ENCODE data around the gene TNKS2.

The TNKS2 gene

DNA sequence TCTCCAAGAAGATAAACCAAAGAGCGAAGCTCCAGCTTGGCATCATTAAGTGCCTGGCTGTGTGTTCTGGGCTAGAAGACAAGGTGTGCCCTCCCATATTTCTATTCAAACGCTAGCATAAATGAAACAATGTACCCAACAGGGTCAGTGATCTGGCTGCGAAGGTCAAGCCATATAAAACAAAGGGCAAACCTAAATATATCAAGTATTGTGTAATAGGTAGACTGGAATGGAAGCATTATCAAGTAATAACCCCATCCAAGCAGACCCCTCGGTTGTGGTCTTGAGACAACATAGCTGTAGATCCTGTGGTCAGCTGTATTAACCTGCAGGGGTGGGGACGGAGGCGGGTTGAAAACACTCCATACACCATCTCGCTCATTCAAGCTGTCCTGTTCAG lies 31.6 kb upstream of the TNKS2 start:
- TF ChIP-seq, protein P1, sequence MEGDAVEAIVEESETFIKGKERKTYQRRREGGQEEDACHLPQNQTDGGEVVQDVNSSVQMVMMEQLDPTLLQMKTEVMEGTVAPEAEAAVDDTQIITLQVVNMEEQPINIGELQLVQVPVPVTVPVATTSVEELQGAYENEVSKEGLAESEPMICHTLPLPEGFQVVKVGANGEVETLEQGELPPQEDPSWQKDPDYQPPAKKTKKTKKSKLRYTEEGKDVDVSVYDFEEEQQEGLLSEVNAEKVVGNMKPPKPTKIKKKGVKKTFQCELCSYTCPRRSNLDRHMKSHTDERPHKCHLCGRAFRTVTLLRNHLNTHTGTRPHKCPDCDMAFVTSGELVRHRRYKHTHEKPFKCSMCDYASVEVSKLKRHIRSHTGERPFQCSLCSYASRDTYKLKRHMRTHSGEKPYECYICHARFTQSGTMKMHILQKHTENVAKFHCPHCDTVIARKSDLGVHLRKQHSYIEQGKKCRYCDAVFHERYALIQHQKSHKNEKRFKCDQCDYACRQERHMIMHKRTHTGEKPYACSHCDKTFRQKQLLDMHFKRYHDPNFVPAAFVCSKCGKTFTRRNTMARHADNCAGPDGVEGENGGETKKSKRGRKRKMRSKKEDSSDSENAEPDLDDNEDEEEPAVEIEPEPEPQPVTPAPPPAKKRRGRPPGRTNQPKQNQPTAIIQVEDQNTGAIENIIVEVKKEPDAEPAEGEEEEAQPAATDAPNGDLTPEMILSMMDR (IDR thresholded peaks at IDR 0.05), result no peak
- no peak for DNase-seq (ENCODE audit: low spot score)
- Histone ChIP-seq H3K27ac (no peak overlapping the region), H3K4me3 (no peak overlapping the region)

DNA sequence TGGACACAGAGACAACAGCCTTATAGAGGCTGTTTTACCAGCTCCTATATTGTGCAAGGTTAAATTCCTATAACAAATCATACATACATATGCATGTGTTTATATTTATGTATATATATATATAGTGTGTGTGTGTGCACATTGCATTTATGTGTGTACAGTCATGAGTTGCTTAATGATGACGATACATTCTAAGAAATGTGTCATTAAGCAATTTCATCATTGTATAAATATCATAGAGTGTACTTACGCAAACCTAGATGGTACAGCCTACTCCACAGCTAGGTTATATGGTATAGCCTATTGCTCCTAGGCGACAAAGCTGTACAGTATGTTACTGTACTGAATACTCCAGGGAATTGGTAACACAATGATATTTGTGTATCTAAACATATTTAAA lies 30.1 kb upstream of the TNKS2 start:
- TF ChIP-seq, protein P1 (IDR thresholded peaks at IDR 0.05), result no peak

DNA sequence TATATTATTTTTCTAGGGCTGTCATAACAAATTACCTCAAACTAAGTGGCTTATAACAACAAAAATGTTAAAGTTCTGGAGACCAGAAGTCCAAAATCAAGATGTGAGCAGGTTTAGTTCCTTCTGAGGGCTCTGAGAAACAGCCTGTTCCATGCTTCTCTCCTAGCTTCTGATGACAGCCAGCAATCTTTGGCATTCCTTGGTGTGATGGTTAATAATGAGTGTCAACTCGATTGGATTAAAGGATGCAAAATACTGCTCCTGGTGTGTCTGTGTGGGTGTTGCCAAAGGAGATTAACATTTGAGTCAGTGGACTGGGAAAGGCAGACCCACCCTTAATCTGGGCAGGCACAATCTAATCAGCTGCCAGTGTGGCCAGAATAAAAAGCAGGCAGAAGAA lies 26.3 kb upstream of the TNKS2 start:
- no peak overlapping the region for H3K4me3 ChIP-seq
- TF ChIP-seq, protein P1 (IDR thresholded peaks at IDR 0.05), result no peak
- H3K27ac ChIP-seq, result no peak overlapping the region
- DNase-seq (ENCODE audit: low spot score), result no peak

More for the DNA sequence above, 30.1 kb upstream of the TNKS2 start:
- DNase-seq (ENCODE audit: low spot score), result no peak
- Histone ChIP-seq H3K27ac (no peak overlapping the region), H3K4me3 (no peak overlapping the region)

DNA sequence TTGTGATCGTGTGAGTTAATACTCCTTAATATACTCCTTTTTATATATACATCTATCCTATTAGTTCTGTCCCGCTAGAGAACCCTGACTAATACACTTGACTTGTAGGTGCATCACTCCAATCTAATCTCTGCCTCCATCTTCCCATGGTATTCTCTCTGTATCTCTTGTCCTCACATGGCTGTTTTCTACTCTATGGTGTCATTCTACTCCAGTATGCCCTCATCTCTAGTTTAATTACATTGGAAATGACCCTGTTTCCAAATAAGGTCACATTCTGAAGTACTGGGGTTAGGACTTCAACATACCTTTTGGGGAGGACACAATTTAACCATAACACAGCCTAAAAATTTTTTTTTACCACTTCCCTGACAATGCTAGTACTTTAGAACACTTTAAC lies 25.8 kb upstream of the TNKS2 start:
- Histone ChIP-seq H3K4me3 (no peak overlapping the region), H3K27ac (no peak overlapping the region)
- no peak for DNase-seq (ENCODE audit: low spot score)
- TF ChIP-seq, protein P1 (IDR thresholded peaks at IDR 0.05), result no peak

DNA sequence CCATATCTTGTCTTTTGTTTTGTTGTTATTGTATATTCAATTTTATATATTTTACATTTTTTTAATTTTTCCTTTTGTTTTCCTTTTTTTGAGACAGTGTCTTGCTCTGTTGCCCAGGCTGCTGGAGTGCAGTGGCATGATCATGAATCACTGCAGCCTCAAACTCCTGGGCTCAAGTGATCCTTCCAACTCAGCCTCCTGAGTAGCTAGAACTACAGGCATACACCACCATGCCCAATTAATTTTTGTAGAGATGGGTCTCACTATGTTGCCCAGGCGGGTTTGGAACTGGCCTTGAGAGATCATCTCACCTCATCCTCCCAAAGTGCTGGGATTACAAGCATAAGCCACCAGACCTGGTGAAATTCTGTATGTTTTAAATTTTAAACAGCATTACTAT lies 25.4 kb upstream of the TNKS2 start:
- Histone ChIP-seq H3K27ac (no peak overlapping the region), H3K4me3 (no peak overlapping the region)
- TF ChIP-seq, protein P1 (IDR thresholded peaks at IDR 0.05), result no peak
- DNase-seq (ENCODE audit: low spot score), result no peak

DNA sequence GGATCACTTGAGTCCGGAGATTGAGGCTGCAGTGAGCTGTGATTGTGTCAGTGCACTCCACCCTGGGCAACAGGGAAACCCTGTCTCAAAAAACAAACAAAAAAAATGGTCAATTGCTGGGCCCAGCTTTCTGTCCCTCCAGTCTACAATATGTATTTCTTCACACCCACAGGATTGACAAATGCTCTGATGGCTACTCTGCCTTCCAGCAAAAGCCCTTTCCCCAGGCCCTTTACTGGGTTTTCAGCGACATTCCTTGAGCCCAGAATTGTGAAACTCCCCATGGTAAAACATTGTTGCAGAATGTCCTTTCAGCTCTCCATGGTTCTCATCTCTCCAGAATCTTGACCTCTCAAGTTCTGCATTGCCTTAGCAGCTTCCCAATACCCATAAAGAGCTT lies 23.7 kb upstream of the TNKS2 start:
- no peak overlapping the region for H3K27ac ChIP-seq
- no peak overlapping the region for H3K4me3 ChIP-seq
- DNase-seq (ENCODE audit: low spot score), result no peak
- TF ChIP-seq, protein P1 (IDR thresholded peaks at IDR 0.05), result no peak

DNA sequence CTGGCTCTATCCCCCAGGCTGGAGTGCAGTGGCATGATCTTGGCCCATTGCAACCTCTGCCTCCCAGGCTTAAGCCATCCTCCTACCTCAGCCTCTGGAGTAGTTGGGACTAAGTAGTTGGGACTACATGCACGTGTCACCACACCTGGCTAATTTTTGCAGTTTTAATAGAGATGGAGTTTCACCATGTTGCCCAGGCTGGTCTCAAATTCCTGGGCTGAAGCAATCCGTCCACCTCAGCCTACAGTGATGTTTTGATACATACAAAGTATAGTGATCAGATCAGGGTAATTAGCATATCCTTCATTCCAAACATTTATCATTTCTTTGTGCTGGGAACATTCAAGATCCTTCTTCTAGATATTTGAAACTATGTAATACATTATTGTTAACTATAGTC lies 22.5 kb upstream of the TNKS2 start:
- no peak for DNase-seq (ENCODE audit: low spot score)
- Histone ChIP-seq H3K4me3 (no peak overlapping the region), H3K27ac (no peak overlapping the region)
- TF ChIP-seq, protein P1 (IDR thresholded peaks at IDR 0.05), result no peak
